ENCODE results near the gene GET3.

The GET3 gene

DNA sequence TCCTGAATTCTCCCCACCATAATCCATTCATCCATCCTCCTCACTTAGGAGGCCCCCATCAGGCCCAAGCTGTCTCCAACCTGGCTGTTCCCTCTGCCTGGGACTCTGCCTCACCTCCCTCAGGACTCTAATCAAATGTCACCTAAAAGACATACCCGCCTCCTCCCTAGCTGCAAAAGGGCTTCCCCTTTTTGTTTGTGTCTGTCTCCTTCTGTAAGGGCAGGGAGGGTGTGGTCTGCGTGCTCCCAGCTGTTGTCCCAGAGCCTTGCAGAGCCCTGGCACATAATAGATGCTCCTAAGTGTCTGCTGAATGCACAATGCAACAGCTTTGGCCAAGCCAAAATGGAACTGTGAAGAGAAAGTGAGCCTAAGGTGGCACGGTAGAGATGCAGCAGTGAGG lies 7.2 kb upstream of the GET3 start:
- peaks cover 30% of the 10 kb centered on the region for H3K36me3 ChIP-seq (ENCODE audit: insufficient read depth, low read length)
- H3K4me3 ChIP-seq (ENCODE audit: low read length), result no peak overlapping the region
- H3K9ac ChIP-seq (ENCODE audit: low read depth, low read length), result no peak overlapping the region
- H3K9me3 ChIP-seq (ENCODE audit: insufficient read depth, low read depth, low read length), result no peaks in the 10 kb centered on the region
- 98% methylated on average over 3 of the region's 3 CpGs for WGBS
- H3K27me3 ChIP-seq (ENCODE audit: insufficient read depth, low read length), result no peaks in the 10 kb centered on the region
- no peak overlapping the region for H3K27ac ChIP-seq (ENCODE audit: low read depth, low read length)
- peaks cover 8% of the 10 kb centered on the region for H3K4me1 ChIP-seq (ENCODE audit: insufficient read depth, low read length)

DNA sequence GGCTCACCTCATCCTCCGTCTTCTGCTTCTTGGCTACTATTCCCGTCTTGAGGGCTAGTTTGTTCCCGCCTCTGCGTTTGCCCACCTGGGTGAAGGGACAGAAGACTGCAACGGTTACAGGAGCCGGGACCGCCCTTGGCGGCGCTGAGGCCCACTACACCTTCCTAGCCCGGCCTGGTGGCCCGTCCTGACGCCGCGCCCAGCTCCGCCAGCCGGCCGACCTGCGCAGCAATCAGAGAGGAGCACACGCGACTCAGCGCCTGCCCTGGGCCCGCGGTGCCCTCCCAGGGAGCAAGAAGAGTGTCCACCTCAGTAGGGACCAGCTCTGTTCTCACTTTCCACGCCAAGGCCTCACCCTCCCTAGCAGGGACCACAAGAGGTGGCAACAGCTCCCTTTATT lies 6.0 kb upstream of the GET3 start:
- H3K9me3 ChIP-seq (ENCODE audit: insufficient read depth, low read depth, low read length), result no peaks in the 10 kb centered on the region
- no peaks in the 10 kb centered on the region for H3K27me3 ChIP-seq (ENCODE audit: insufficient read depth, low read length)
- H3K4me3 ChIP-seq (ENCODE audit: low read length), result no peak overlapping the region
- H3K36me3 ChIP-seq (ENCODE audit: insufficient read depth, low read length), result peaks cover 30% of the 10 kb centered on the region
- peaks cover 8% of the 10 kb centered on the region for H3K4me1 ChIP-seq (ENCODE audit: insufficient read depth, low read length)
- WGBS, result 96% methylated on average over 24 of the region's 24 CpGs
- H3K9ac ChIP-seq (ENCODE audit: low read depth, low read length), result no peak overlapping the region
- no peak overlapping the region for H3K27ac ChIP-seq (ENCODE audit: low read depth, low read length)

DNA sequence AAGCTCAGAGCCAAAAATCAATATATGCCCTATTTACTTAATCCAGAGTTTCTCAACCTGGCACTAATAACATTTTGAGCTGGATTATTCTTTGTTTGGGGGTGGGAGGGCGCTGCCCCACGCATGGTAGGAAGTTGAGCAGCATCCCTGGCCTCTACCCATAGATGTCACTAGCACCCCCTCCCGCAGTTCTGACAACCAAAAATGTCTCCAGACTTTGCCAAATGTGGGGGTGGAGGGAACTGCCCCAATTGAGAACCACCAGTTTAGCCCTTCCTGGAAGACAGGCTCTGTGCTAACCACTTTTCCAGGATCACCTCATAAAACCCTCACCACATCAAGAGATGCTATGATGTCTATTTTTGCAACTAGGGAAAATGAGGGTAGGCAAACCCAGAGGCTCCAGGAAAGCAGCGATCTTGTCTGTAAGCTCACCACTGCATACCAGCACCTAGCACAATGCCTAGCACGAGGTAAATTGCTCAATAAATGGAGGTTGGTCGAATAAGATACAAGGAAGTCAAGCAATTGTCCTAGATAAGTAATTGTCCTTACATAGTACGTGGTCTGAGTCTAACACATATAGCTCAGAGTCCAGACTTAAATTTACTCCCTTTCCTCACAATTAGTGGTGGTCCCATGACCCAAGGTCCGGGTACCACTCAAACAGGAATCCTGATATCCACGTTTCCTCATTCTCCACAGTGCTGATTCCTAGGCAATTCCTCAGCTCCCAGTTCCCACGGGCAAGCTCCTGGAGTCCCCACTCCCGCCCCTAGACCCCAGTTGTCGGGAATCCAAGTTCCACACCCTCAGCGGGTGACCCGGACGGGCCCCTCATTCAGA lies 3.7 kb upstream of the GET3 start:
- H3K27me3 ChIP-seq (ENCODE audit: insufficient read depth, low read length), result no peaks in the 10 kb centered on the region
- peak overlapping the region; percentile 92 for H3K4me3 ChIP-seq (ENCODE audit: low read length)
- H3K4me1 ChIP-seq (ENCODE audit: insufficient read depth, low read length), result peaks cover 5% of the 10 kb centered on the region; the same call in 1 of the 2 replicates
- no peaks in the 10 kb centered on the region for H3K9me3 ChIP-seq (ENCODE audit: insufficient read depth, low read depth, low read length)
- H3K36me3 ChIP-seq (ENCODE audit: insufficient read depth, low read length), result peaks cover 32% of the 10 kb centered on the region
- WGBS, result 0% methylated on average over 11 of the region's 15 CpGs
- peak overlapping the region; percentile 90 for H3K27ac ChIP-seq (ENCODE audit: low read depth, low read length)
- peak overlapping the region; percentile 98 for H3K9ac ChIP-seq (ENCODE audit: low read depth, low read length)

DNA sequence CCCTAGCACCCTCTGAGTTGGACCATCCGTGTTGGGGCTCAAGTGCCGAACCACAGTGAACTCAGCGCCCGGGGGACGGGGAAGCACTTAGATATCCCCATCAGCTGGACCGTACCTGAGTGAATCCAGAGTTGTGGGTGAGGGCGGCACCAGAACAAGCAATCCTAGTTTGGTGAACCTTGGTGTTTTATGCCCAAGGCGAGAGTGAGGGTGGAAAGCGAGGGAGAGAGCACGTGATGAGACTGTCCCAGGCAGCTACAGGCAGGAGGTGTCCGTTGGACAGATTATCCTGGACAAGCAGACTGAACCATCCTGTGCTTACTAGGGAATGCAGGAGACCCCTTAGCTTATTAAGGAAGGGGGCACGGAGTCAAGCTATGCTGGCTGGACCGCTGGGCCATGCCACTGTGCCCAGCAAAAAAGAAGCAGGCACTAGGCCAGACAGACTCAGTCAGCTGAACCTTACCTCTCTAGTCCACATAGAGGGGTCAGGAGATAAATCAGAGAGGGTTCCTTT lies 596 bp downstream of the GET3 start:
- peaks cover 4% of the 10 kb centered on the region; the same call in 1 of the 2 replicates for H3K4me1 ChIP-seq (ENCODE audit: insufficient read depth, low read length)
- peak overlapping the region; percentile 89 for H3K27ac ChIP-seq (ENCODE audit: low read depth, low read length)
- peak overlapping the region; percentile 84 for H3K9ac ChIP-seq (ENCODE audit: low read depth, low read length)
- 19% methylated on average over 13 of the region's 13 CpGs for WGBS
- no peaks in the 10 kb centered on the region for H3K27me3 ChIP-seq (ENCODE audit: insufficient read depth, low read length)
- H3K9me3 ChIP-seq (ENCODE audit: insufficient read depth, low read depth, low read length), result no peaks in the 10 kb centered on the region
- H3K36me3 ChIP-seq (ENCODE audit: insufficient read depth, low read length), result peaks cover 21% of the 10 kb centered on the region
- peak overlapping the region; percentile 81 for H3K4me3 ChIP-seq (ENCODE audit: low read length)

DNA sequence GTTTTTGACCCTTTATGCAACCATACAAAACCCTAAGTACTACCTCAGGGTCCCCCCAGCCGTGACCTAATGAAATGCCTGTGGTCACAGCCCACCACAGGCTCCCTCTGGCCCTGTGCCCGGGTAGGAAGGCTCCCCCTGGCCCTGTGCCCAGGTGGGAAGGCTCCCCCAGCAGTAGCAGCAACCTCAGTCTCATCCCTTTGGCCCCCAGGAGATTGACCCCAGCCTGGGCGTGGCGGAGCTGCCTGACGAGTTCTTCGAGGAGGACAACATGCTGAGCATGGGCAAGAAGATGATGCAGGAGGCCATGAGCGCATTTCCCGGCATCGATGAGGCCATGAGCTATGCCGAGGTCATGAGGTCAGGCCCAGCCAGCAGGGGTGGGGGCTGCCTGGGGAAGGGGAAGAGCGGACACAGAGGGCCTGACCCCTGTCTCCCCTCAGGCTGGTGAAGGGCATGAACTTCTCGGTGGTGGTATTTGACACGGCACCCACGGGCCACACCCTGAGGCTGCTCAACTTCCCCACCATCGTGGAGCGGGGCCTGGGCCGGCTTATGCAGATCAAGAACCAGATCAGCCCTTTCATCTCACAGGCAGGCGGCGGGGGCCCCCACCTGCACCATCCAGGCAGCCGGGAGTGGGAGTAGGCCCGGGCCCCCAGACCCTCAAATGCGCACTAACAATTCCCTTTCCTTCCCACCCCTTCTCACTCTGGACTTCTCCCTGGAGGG lies 8.0 kb downstream of the GET3 start:
- no peaks in the 10 kb centered on the region for H3K4me1 ChIP-seq (ENCODE audit: insufficient read depth, low read length)
- no peak overlapping the region for H3K27ac ChIP-seq (ENCODE audit: low read depth, low read length)
- no peak overlapping the region for H3K9ac ChIP-seq (ENCODE audit: low read depth, low read length)
- H3K4me3 ChIP-seq (ENCODE audit: low read length), result no peak overlapping the region
- peaks cover 40% of the 10 kb centered on the region for H3K36me3 ChIP-seq (ENCODE audit: insufficient read depth, low read length)
- peaks cover 9% of the 10 kb centered on the region for H3K27me3 ChIP-seq (ENCODE audit: insufficient read depth, low read length)
- WGBS, result 93% methylated on average over 22 of the region's 22 CpGs
- H3K9me3 ChIP-seq (ENCODE audit: insufficient read depth, low read depth, low read length), result no peaks in the 10 kb centered on the region

DNA sequence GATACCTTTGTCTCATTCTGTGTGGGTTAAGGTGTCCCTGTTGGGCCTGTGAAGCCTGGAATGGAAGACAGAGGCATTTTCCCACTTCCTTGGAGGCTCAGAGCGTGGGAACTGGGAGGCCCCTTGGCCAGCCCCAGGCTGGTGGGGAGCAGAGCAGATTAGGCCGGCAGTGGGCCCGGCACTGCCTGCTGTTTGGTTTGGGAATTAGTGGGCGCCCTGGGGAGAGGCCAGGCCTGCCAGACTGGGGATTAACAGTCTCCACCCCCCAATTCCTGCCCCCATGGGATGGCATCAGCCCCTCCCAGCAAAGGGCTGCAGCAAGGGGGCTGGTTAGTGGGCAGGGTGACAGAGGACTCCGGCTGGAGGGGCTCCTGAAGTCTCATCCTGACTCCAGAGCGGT lies 11.2 kb downstream of the GET3 start:
- 71% methylated on average over 5 of the region's 6 CpGs for WGBS
- Histone ChIP-seq H3K27ac (ENCODE audit: low read depth, low read length) (no peak overlapping the region), H3K4me1 (ENCODE audit: insufficient read depth, low read length) (no peaks in the 10 kb centered on the region), H3K4me3 (ENCODE audit: low read length) (no peak overlapping the region), H3K27me3 (ENCODE audit: insufficient read depth, low read length) (peaks cover 26% of the 10 kb centered on the region), H3K36me3 (ENCODE audit: insufficient read depth, low read length) (peaks cover 36% of the 10 kb centered on the region), H3K9ac (ENCODE audit: low read depth, low read length) (no peak overlapping the region), H3K9me3 (ENCODE audit: insufficient read depth, low read depth, low read length) (no peaks in the 10 kb centered on the region)

DNA sequence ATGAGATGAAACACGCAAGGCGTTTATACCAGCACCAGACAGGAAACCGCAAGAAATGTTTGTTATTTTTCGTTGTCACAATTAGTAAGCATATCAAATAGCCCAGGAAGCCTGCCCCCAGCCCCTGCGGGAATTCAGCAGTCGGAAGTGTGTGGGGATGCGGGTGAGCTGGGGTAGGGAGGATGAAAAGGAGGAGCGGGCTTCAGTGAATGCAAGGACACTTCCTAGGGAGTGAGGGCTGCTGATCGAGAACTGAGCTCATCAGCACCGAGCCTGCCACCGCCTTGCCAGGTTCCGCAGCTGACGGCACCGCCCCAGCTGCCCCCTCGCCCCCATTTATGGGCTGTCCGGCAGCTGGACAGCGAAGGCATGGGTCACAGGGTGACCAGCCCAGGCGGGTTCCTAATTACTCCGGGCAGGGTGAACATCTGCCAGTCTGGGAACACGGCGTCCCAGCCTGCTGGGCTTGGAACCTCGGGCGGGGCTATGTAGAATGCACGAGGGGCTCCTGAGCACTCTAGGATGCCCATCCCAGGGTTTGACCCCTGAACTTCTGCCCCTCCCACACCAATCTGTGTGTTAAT lies 12.7 kb downstream of the GET3 start:
- no peak overlapping the region for H3K27ac ChIP-seq (ENCODE audit: low read depth, low read length)
- no peaks in the 10 kb centered on the region for H3K9me3 ChIP-seq (ENCODE audit: insufficient read depth, low read depth, low read length)
- no peaks in the 10 kb centered on the region for H3K4me1 ChIP-seq (ENCODE audit: insufficient read depth, low read length)
- H3K4me3 ChIP-seq (ENCODE audit: low read length), result no peak overlapping the region
- peaks cover 26% of the 10 kb centered on the region for H3K27me3 ChIP-seq (ENCODE audit: insufficient read depth, low read length)
- H3K9ac ChIP-seq (ENCODE audit: low read depth, low read length), result no peak overlapping the region
- H3K36me3 ChIP-seq (ENCODE audit: insufficient read depth, low read length), result peaks cover 29% of the 10 kb centered on the region
- 34% methylated on average over 24 of the region's 24 CpGs for WGBS

DNA sequence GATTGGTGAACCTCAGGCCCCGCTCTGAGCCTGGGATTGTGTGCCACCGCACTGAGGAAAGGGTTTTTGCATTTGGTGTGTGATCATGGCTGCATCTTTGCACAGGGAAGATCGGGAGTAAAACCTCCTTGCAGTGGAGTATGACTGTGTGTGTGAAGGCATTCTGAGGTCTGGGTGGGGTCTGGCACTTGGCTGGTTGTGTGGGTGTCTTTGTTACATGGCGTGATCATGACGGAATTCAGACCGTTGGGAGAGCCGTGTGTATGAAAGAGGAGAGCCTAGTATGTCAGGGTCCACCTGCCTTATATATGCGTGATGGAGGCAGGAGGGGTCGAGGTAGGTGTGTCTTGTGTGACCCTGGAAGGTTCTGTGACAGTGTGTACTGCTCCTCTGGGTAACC lies 13.6 kb downstream of the GET3 start:
- no peak overlapping the region for H3K27ac ChIP-seq (ENCODE audit: low read depth, low read length)
- no peaks in the 10 kb centered on the region for H3K4me1 ChIP-seq (ENCODE audit: insufficient read depth, low read length)
- H3K4me3 ChIP-seq (ENCODE audit: low read length), result no peak overlapping the region
- peaks cover 23% of the 10 kb centered on the region for H3K36me3 ChIP-seq (ENCODE audit: insufficient read depth, low read length)
- H3K27me3 ChIP-seq (ENCODE audit: insufficient read depth, low read length), result peaks cover 26% of the 10 kb centered on the region
- no peaks in the 10 kb centered on the region for H3K9me3 ChIP-seq (ENCODE audit: insufficient read depth, low read depth, low read length)
- 85% methylated on average over 9 of the region's 9 CpGs for WGBS
- H3K9ac ChIP-seq (ENCODE audit: low read depth, low read length), result no peak overlapping the region

DNA sequence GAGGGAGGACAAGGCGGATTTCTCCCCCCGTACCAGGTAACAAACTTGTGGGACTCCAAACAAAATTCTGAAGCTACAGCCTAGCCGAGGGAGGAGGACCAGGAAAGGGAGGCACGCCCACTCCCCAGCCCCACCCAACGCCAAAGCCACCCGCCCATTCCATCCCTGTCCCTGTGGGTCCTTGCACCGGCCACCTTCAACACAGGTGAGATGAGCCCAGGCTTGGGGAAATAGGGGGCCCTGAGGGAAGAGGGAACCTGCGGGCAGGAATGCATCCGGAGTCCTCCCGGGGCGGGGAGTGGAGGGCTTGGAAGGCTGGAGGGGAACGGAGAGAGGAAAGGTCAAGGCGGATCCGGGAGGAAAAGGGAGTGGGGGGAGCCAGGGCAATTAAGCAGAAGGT lies 14.3 kb downstream of the GET3 start, which contains the start of gene BEST2:
Gene BEST2, plus strand, starts transcription at position 157 of the 400 bp plus-strand sequence. CDS start 802 bp downstream, outside the sequence.
- H3K4me1 ChIP-seq (ENCODE audit: insufficient read depth, low read length), result no peaks in the 10 kb centered on the region
- H3K27me3 ChIP-seq (ENCODE audit: insufficient read depth, low read length), result peaks cover 26% of the 10 kb centered on the region
- H3K36me3 ChIP-seq (ENCODE audit: insufficient read depth, low read length), result peaks cover 15% of the 10 kb centered on the region
- no peak within 1 kb of the TSS for H3K27ac ChIP-seq (ENCODE audit: low read depth, low read length)
- 7% methylated on average over 11 of the region's 14 CpGs for WGBS
- no peak within 1 kb of the TSS; the same call in 1 of the 2 replicates for H3K9ac ChIP-seq (ENCODE audit: low read depth, low read length)
- peak within 1 kb of the TSS; percentile 43 for H3K4me3 ChIP-seq (ENCODE audit: low read length)
- H3K9me3 ChIP-seq (ENCODE audit: insufficient read depth, low read depth, low read length), result no peaks in the 10 kb centered on the region

DNA sequence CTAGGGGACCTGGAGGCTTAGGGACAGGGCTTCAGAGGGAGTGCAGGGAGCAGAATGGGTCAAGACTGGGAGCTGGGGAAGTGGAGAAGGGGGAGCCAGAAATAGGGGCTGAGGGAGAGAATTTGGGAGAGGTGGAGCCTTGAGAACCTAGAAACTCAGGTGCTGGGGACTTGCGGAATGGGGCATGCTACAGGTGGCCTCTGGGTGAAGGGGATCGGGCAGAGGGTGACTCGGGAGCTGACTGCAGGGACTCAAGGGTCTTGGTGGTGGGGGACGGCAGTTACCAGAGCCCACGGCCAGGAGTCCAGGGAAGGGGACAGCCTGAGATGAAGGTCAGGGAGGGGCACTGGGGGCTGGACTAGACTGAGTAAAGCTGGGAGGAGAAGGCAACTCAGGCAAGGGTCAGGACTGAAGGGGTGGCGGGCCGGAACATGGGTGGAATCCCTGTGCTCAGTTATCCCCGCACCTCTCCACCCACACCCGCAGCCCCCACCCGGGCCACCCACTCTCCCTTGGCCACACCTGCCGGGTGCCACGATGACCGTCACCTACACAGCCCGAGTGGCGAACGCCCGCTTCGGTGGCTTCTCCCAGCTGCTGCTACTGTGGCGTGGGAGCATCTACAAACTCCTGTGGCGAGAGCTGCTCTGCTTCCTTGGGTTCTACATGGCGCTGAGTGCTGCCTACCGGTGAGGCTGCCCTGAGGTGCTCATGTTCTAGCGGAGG lies 14.9 kb downstream of the GET3 start:
- H3K27me3 ChIP-seq (ENCODE audit: insufficient read depth, low read length), result peaks cover 26% of the 10 kb centered on the region
- peaks cover 11% of the 10 kb centered on the region for H3K36me3 ChIP-seq (ENCODE audit: insufficient read depth, low read length)
- no peak overlapping the region; the same call in 1 of the 2 replicates for H3K9ac ChIP-seq (ENCODE audit: low read depth, low read length)
- H3K9me3 ChIP-seq (ENCODE audit: insufficient read depth, low read depth, low read length), result no peaks in the 10 kb centered on the region
- H3K4me1 ChIP-seq (ENCODE audit: insufficient read depth, low read length), result no peaks in the 10 kb centered on the region
- no peak overlapping the region for H3K27ac ChIP-seq (ENCODE audit: low read depth, low read length)
- peak overlapping the region; percentile 43 for H3K4me3 ChIP-seq (ENCODE audit: low read length)
- 75% methylated on average over 21 of the region's 23 CpGs for WGBS

Measured in HUES64 (cell line).